HepG2 (cell line): Measurements from ENCODE around the gene CUL9. TPM values are rescaled to one million over a fixed set of nuclear protein-coding genes. Genes with fewer than 3 reads are reported as not detected.

Experiments used
- ELF1 ChIP-seq: sonication (generic); formaldehyde crosslinking; IDR thresholded peaks from 2 replicates; pipeline ENCODE4 v1.4.0; 2020; ENCODE audit warnings: missing genetic modification reagents
- HNF1A ChIP-seq, 2 experiments: sonication (generic) in 1 of 2; formaldehyde crosslinking in 1 of 2; IDR thresholded peaks; 2 replicates each; pipeline versions ENCODE4 v1.4.0 to v1.6.1; 2016 to 2020; ENCODE audit warnings: borderline replicate concordance in 1 of 2, low read depth in 1 of 2, mild to moderate bottlenecking in 1 of 2, missing genetic modification reagents in 1 of 2
- KDM4B ChIP-seq: sonication (generic); formaldehyde crosslinking; IDR thresholded peaks from 2 replicates; pipeline ENCODE4 v1.4.0; 2020; ENCODE audit warnings: missing genetic modification reagents
- ZFP90 ChIP-seq: sonication (generic); formaldehyde crosslinking; IDR thresholded peaks from 2 replicates; pipeline ENCODE4 v1.8.0; 2022; ENCODE audit warnings: missing genetic modification reagents, mild to moderate bottlenecking, inconsistent platforms, borderline replicate concordance
- ZNF777 ChIP-seq: sonication (generic); formaldehyde crosslinking; IDR thresholded peaks from 2 replicates; pipeline ENCODE4 v1.4.0; 2020; ENCODE audit warnings: missing genetic modification reagents
- polyA plus RNA-seq, 8 experiments: library from polyadenylated mRNA; depleted of rRNA in 3 of 8; stranded (reverse) in 7 of 8; unstranded in 1 of 8; fragments of >200 nt; fragmentation: Illumina TruSeq in 4 of 8; extraction: Trizol in 4 of 8; gene quantifications; 2 replicates each; pipeline versions ENCODE4 v1.2.1 to v1.2.3, GENCODE V29; 2011 to 2016; ENCODE audit warnings: low read depth in 4 of 8, missing spikeins in 1 of 8, mixed read lengths in 1 of 8; ENCODE audit not compliant: insufficient read depth in 1 of 8
- total RNA-seq, 5 experiments: library from RNA; depleted of rRNA; stranded (reverse); fragments of >200 nt; fragmentation: Illumina TruSeq; extraction: Trizol; gene quantifications; 2 replicates each; pipeline ENCODE4 v1.2.3, GENCODE V29; 2016; ENCODE audit warnings: low read depth in 1 of 5

Gene CUL9
- total and polyA plus RNA-seq, 2 of the 13 experiments (the other 11 are each of a cell fraction or from before 2014, with no cell fraction given) = 11.4 to 13.7 TPM

DNA sequence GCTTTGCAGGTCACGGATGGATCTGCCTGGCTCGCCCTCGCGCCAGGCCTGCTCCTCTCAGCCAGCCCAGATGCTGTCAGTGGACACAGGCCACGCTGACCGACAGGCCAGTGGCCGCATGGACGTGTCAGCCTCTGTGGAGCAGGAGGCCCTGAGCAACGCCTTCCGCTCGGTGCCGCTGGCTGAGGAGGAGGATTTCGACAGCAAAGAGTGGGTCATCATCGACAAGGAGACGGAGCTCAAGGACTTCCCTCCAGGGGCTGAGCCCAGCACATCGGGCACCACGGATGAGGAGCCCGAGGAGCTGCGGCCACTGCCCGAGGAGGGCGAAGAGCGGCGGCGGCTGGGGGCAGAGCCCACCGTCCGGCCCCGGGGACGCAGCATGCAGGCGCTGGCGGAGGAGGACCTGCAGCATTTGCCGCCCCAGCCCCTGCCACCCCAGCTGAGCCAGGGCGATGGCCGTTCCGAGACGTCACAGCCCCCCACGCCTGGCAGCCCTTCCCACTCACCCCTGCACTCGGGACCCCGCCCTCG, 80.9 kb downstream of the CUL9 start (continued):
- no peak for TF ChIP-seq ELF1 (CRISPR knock-in tag)
- TF ChIP-seq KDM4B = no peak
- TF ChIP-seq ZFP90 = 0 out of 2 replicates have a peak, but pooled peaks have one; percentile 43
- TF ChIP-seq HNF1A (IDR thresholded peaks at IDR 0.05; ENCODE audit: low read depth) = no peak
- TF ChIP-seq HNF1A (CRISPR knock-in tag; IDR thresholded peaks at IDR 0.05; ENCODE audit: borderline replicate concordance) = 0 out of 2 replicates have a peak, but pooled peaks have one; percentile 46
- 0 out of 2 replicates have a peak, but pooled peaks have one; percentile 38 for TF ChIP-seq ZNF777 (CRISPR knock-in tag)
- TF ChIP-seq, all 625 proteins: peak for 24
